GM12878 (cell line): ENCODE measurements around the gene ARX.

Experiments
- CTCF ChIP-seq, 3 experiments: IDR thresholded peaks in 2 of 3; conservative IDR thresholded peaks in 1 of 3; 2 replicates each; pipeline ENCODE4 v1.5.1; 2011; ENCODE audit warnings: low read depth in 3 of 3, low read length in 3 of 3, mild to moderate bottlenecking in 3 of 3, control low read depth in 2 of 3, moderate library complexity in 2 of 3, inconsistent platforms in 1 of 3, mixed read lengths in 1 of 3; ENCODE audit not compliant: control insufficient read depth in 2 of 3, insufficient read depth in 1 of 3; ENCODE audit errors: extremely low read depth in 1 of 3
- EP300 ChIP-seq, 2 experiments: fragments of 150-350 bp in 1 of 2; IDR thresholded peaks; 2 replicates each; pipeline ENCODE4 v1.6.1; 2011 to 2012; ENCODE audit warnings: low read depth in 2 of 2, low read length in 2 of 2, borderline replicate concordance in 1 of 2, improper control_type of control experiment in 1 of 2, inconsistent platforms in 1 of 2; ENCODE audit not compliant: control insufficient read depth in 1 of 2
- IKZF2 ChIP-seq, 2 experiments: fragments of 450-650 bp; IDR thresholded peaks; 2 replicates each; pipeline ENCODE4 v1.6.1; 2017; ENCODE audit warnings: mild to moderate bottlenecking in 2 of 2, moderate library complexity in 2 of 2
- MYC ChIP-seq: IDR thresholded peaks from 2 replicates; pipeline ENCODE4 v1.6.1; 2011; ENCODE audit warnings: mild to moderate bottlenecking, low read length, moderate library complexity, inconsistent platforms; ENCODE audit not compliant: insufficient read depth, insufficient replicate concordance, insufficient read length, severe bottlenecking
- POLR2A ChIP-seq: IDR thresholded peaks from 2 replicates; pipeline ENCODE4 v1.6.1; 2011; ENCODE audit warnings: low read depth, mild to moderate bottlenecking, low read length
- RAD51 ChIP-seq: fragments of 450-650 bp; IDR thresholded peaks from 2 replicates; pipeline ENCODE4 v1.6.1; 2016; ENCODE audit warnings: moderate library complexity, mild to moderate bottlenecking, inconsistent platforms
- SMC3 ChIP-seq: IDR thresholded peaks from 2 replicates; pipeline ENCODE4 v1.6.1; 2011; ENCODE audit warnings: low read length, improper control_type of control experiment, borderline replicate concordance
- SREBF2 ChIP-seq: IDR thresholded peaks from 2 replicates; pipeline ENCODE4 v1.6.1; 2012; ENCODE audit warnings: mild to moderate bottlenecking, low read length
- TARDBP ChIP-seq: IDR thresholded peaks from 2 replicates; pipeline ENCODE4 v1.6.1; 2016; ENCODE audit warnings: borderline replicate concordance
- ZBED1 ChIP-seq: IDR thresholded peaks from 2 replicates; pipeline ENCODE4 v1.6.1; 2016; ENCODE audit warnings: borderline replicate concordance
- ZNF687 ChIP-seq: fragments of 450-650 bp; IDR thresholded peaks from 2 replicates; pipeline ENCODE4 v1.6.1; 2017; ENCODE audit warnings: mild to moderate bottlenecking, moderate library complexity

GRCh38 chrX:25009407-25009806, 6.4 kb downstream of the ARX start:
- no peak for TF ChIP-seq CTCF (IDR thresholded peaks at IDR 0.05 in 2 of 3, conservative IDR thresholded peaks at IDR 0.05 in 1 of 3; ENCODE audit: control insufficient read depth in 2 of 3, extremely low read depth in 1 of 3, insufficient read depth in 1 of 3, low read depth in 3 of 3, low read length in 3 of 3)
- no peak for TF ChIP-seq SREBF2
- TF ChIP-seq TARDBP: no peak
- no peak for TF ChIP-seq RAD51
- no peak for TF ChIP-seq POLR2A
- TF ChIP-seq SMC3: no peak
- TF ChIP-seq IKZF2 (IDR thresholded peaks at IDR 0.05): no peak
- TF ChIP-seq ZNF687: no peak
- TF ChIP-seq EP300 (IDR thresholded peaks at IDR 0.05; ENCODE audit: borderline replicate concordance in 1 of 2, control insufficient read depth in 1 of 2, low read depth in 2 of 2, low read length in 2 of 2): no peak
- no peak for TF ChIP-seq MYC
- TF ChIP-seq ZBED1: no peak
